GM18508 (cell line): ENCODE measurements around the gene WDR41.
"Not testable (repeated sequence)": the region's sequence is repeated elsewhere in the genome, so short reads cannot be mapped to it uniquely, and the experiment has no call there.

Experiments
- ATAC-seq: cut with Tn5 transposase; IDR thresholded peaks from one replicate; pipeline ENCODE4 v1.9.1; 2021; ENCODE audit warnings: moderate number of reproducible peaks; ENCODE audit not compliant: insufficient read depth, unreplicated experiment

Gene WDR41

GRCh38 chr5:77491783-77492652, at the start of gene WDR41:
Gene WDR41 (minus strand): TSS chr5:77492316. CDS start chr5:77492220, 96 bp downstream.
- peak; percentile 80 for ATAC-seq

GRCh38 chr5:77531297-77531696, 39.2 kb upstream of the WDR41 start:
- no peak for ATAC-seq

- no peak for ATAC-seq
Measured at GRCh38 chr5:77518304-77518703, 26.2 kb upstream of the WDR41 start.

- ATAC-seq, result no peak
Measured at GRCh38 chr5:77514457-77514856, 22.3 kb upstream of the WDR41 start.

GRCh38 chr5:77513321-77513720, 21.2 kb upstream of the WDR41 start:
- no peak for ATAC-seq

GRCh38 chr5:77501132-77501531, 9.0 kb upstream of the WDR41 start:
- not testable (repeated sequence) for ATAC-seq

- no peak for ATAC-seq
Measured at GRCh38 chr5:77499973-77500372, 7.9 kb upstream of the WDR41 start.

GRCh38 chr5:77499441-77499840, 7.3 kb upstream of the WDR41 start:
- no peak for ATAC-seq

- ATAC-seq, result no peak
Measured at GRCh38 chr5:77498952-77499351, 6.8 kb upstream of the WDR41 start.

- ATAC-seq, result no peak
Measured at GRCh38 chr5:77494935-77495334, 2.8 kb upstream of the WDR41 start.

- no peak for ATAC-seq
Measured at GRCh38 chr5:77492653-77493000, 511 bp upstream of the WDR41 start.

GRCh38 chr5:77490741-77491344, 1.3 kb downstream of the WDR41 start:
- not testable (repeated sequence) for ATAC-seq

- no peak for ATAC-seq
Measured at GRCh38 chr5:77486344-77486962, 5.7 kb downstream of the WDR41 start.

- no peak for ATAC-seq
Measured at GRCh38 chr5:77483682-77484081, 8.4 kb downstream of the WDR41 start.

- ATAC-seq, result not testable (repeated sequence)
Measured at GRCh38 chr5:77475041-77475440, 17.1 kb downstream of the WDR41 start.

GRCh38 chr5:77468875-77469274, 23.2 kb downstream of the WDR41 start:
- not testable (repeated sequence) for ATAC-seq

GRCh38 chr5:77463905-77464304, 28.2 kb downstream of the WDR41 start:
- no peak for ATAC-seq

GRCh38 chr5:77461287-77461686, 30.8 kb downstream of the WDR41 start:
- ATAC-seq, result no peak

- no peak for ATAC-seq
Measured at GRCh38 chr5:77454123-77454522, 38.0 kb downstream of the WDR41 start.

GRCh38 chr5:77452351-77452750, 39.8 kb downstream of the WDR41 start:
- ATAC-seq, result no peak

GRCh38 chr5:77449981-77450380, 42.1 kb downstream of the WDR41 start:
- ATAC-seq, result no peak
